Measurements from ENCODE around the gene MNS1.

GRCh38 chr15:56410721-56411120 is 54.2 kb downstream of the MNS1 start:
- TF ChIP-seq CTCF (IDR thresholded peaks at IDR 0.05; ENCODE audit: insufficient read depth, low read depth, low read length) (no peak), EZH2 (IDR thresholded peaks at IDR 0.05; ENCODE audit: insufficient read depth, low read length) (no peak)
